HepG2 (cell line): ENCODE results near the gene ALDH4A1. TPM values are rescaled to one million over a fixed set of nuclear protein-coding genes. Genes with fewer than 3 reads are reported as not detected.

Source experiments
- CBX5 ChIP-seq: sonication (generic); formaldehyde crosslinking; IDR thresholded peaks from 2 replicates; pipeline ENCODE4 v1.4.0; 2020; ENCODE audit warnings: missing genetic modification reagents, borderline replicate concordance
- DPF2 ChIP-seq: sonication (generic); formaldehyde crosslinking; IDR thresholded peaks from 2 replicates; pipeline ENCODE4 v1.4.0; 2020; ENCODE audit warnings: mild to moderate bottlenecking, low read depth, missing genetic modification reagents, borderline replicate concordance
- FLYWCH1 ChIP-seq: sonication (generic); formaldehyde crosslinking; IDR thresholded peaks from 2 replicates; pipeline ENCODE4 v1.8.1; 2023; ENCODE audit warnings: mild to moderate bottlenecking, missing genetic modification reagents
- FOXC1 ChIP-seq: sonication (generic); formaldehyde crosslinking; IDR thresholded peaks from 2 replicates; pipeline ENCODE4 v1.8.0; 2022; ENCODE audit warnings: mild to moderate bottlenecking, missing genetic modification reagents, borderline replicate concordance
- FOXK2 ChIP-seq: fragments of 450-650 bp; IDR thresholded peaks from 2 replicates; pipeline ENCODE4 v1.6.1; 2016
- FOXO4 ChIP-seq: sonication (generic); formaldehyde crosslinking; conservative IDR thresholded peaks from 2 replicates; pipeline ENCODE4 v1.8.1; 2023; ENCODE audit warnings: missing genetic modification reagents
- JUND ChIP-seq: sonication (generic); formaldehyde crosslinking; IDR thresholded peaks from 2 replicates; pipeline ENCODE4 v1.8.0; 2022; ENCODE audit warnings: mild to moderate bottlenecking, missing genetic modification reagents
- MIER3 ChIP-seq: IDR thresholded peaks from 2 replicates; pipeline ENCODE4 v1.6.1; 2016; ENCODE audit warnings: missing compliant biosample characterization, borderline replicate concordance
- MLX ChIP-seq: IDR thresholded peaks from 2 replicates; pipeline ENCODE4 v1.6.1; 2016
- MTA1 ChIP-seq: sonication (generic); formaldehyde crosslinking; IDR thresholded peaks from 2 replicates; pipeline ENCODE4 v1.4.0; 2020; ENCODE audit warnings: missing genetic modification reagents, mild to moderate bottlenecking, borderline replicate concordance
- NONO ChIP-seq, 2 experiments: fragments of 450-650 bp in 1 of 2; sonication (generic) in 1 of 2; formaldehyde crosslinking in 1 of 2; IDR thresholded peaks in 1 of 2; conservative IDR thresholded peaks in 1 of 2; 2 replicates each; pipeline versions ENCODE4 v1.6.1 to v1.8.0; 2017 to 2022; ENCODE audit warnings: mild to moderate bottlenecking in 1 of 2, missing genetic modification reagents in 1 of 2, moderate library complexity in 1 of 2
- PITX1 ChIP-seq: sonication (generic); formaldehyde crosslinking; IDR thresholded peaks from 2 replicates; pipeline ENCODE4 v1.5.1; 2020; ENCODE audit warnings: mild to moderate bottlenecking, missing genetic modification reagents
- SP5 ChIP-seq: IDR thresholded peaks from 2 replicates; pipeline ENCODE4 v1.6.1; 2016; ENCODE audit warnings: low read depth, borderline replicate concordance
- STAG1 ChIP-seq: sonication (generic); formaldehyde crosslinking; IDR thresholded peaks from 2 replicates; pipeline ENCODE4 v1.4.0; 2020; ENCODE audit warnings: missing genetic modification reagents
- TOPORS ChIP-seq: sonication (generic); formaldehyde crosslinking; IDR thresholded peaks from 2 replicates; pipeline ENCODE4 v1.8.0; 2023; ENCODE audit warnings: mild to moderate bottlenecking, missing genetic modification reagents
- USF2 ChIP-seq, 2 experiments: sonication (generic) in 1 of 2; formaldehyde crosslinking in 1 of 2; IDR thresholded peaks; 2 replicates each; pipeline versions ENCODE4 v1.5.1 to v1.6.1; 2011 to 2020; ENCODE audit warnings: borderline replicate concordance in 1 of 2, low read depth in 1 of 2, low read length in 1 of 2, mild to moderate bottlenecking in 1 of 2, missing genetic modification reagents in 1 of 2, moderate library complexity in 1 of 2
- ZMYM2 ChIP-seq: sonication (generic); formaldehyde crosslinking; IDR thresholded peaks from 2 replicates; pipeline ENCODE4 v1.8.0; 2022; ENCODE audit warnings: mild to moderate bottlenecking, missing genetic modification reagents
- ZNF230 ChIP-seq: sonication (generic); formaldehyde crosslinking; IDR thresholded peaks from 2 replicates; pipeline ENCODE4 v1.4.0; 2020; ENCODE audit warnings: mild to moderate bottlenecking, missing genetic modification reagents
- ZNF232 ChIP-seq: sonication (generic); formaldehyde crosslinking; IDR thresholded peaks from 2 replicates; pipeline ENCODE4 v1.4.0; 2020; ENCODE audit warnings: missing genetic modification reagents, borderline replicate concordance
- ZNF460 ChIP-seq: sonication (generic); formaldehyde crosslinking; IDR thresholded peaks from 2 replicates; pipeline ENCODE4 v1.5.1; 2020; ENCODE audit warnings: missing genetic modification reagents, mild to moderate bottlenecking, borderline replicate concordance
- ZNF501 ChIP-seq: sonication (generic); formaldehyde crosslinking; IDR thresholded peaks from 2 replicates; pipeline ENCODE4 v1.5.1; 2020; ENCODE audit warnings: mild to moderate bottlenecking, moderate library complexity, missing genetic modification reagents
- ZNF574 ChIP-seq: sonication (generic); formaldehyde crosslinking; IDR thresholded peaks from 2 replicates; pipeline ENCODE4 v1.4.0; 2020; ENCODE audit warnings: missing genetic modification reagents
- ZNF644 ChIP-seq: IDR thresholded peaks from 2 replicates; pipeline ENCODE4 v1.6.1; 2016; ENCODE audit warnings: low read depth
- polyA plus RNA-seq, 8 experiments: library from polyadenylated mRNA; depleted of rRNA in 3 of 8; stranded (reverse) in 7 of 8; unstranded in 1 of 8; fragments of >200 nt; fragmentation: Illumina TruSeq in 4 of 8; extraction: Trizol in 4 of 8; gene quantifications; 2 replicates each; pipeline versions ENCODE4 v1.2.1 to v1.2.3, GENCODE V29; 2011 to 2016; ENCODE audit warnings: low read depth in 4 of 8, missing spikeins in 1 of 8, mixed read lengths in 1 of 8; ENCODE audit not compliant: insufficient read depth in 1 of 8
- total RNA-seq, 5 experiments: library from RNA; depleted of rRNA; stranded (reverse); fragments of >200 nt; fragmentation: Illumina TruSeq; extraction: Trizol; gene quantifications; 2 replicates each; pipeline ENCODE4 v1.2.3, GENCODE V29; 2016; ENCODE audit warnings: low read depth in 1 of 5

Gene ALDH4A1
- total and polyA plus RNA-seq, 2 of the 13 experiments (the other 11 are each of a cell fraction or from before 2014, with no cell fraction given) = 76.4 to 240 TPM

GRCh38 chr1:18936814-18937481 is 34.6 kb upstream of the ALDH4A1 start (continued):
- TF ChIP-seq MTA1 = peak; percentile 90
- TF ChIP-seq CBX5 = no peak
- peak; percentile 70; the same call in 1 of the 2 replicates for TF ChIP-seq MIER3
- TF ChIP-seq STAG1 (CRISPR knock-in tag) = 0 out of 2 replicates have a peak, but pooled peaks have one; percentile 23
- TF ChIP-seq FOXK2 = peak; percentile 15; the same call in 1 of the 2 replicates
- no peak for TF ChIP-seq ZNF501 (CRISPR knock-in tag)
- no peak for TF ChIP-seq TOPORS
- TF ChIP-seq ZMYM2 = peak; percentile 84
- TF ChIP-seq ZNF574 (CRISPR knock-in tag) = peak; percentile 77
- TF ChIP-seq ZNF644 (CRISPR knock-in tag) = peak; percentile 70; the same call in 1 of the 2 replicates
- 0 out of 2 replicates have a peak, but pooled peaks have one; percentile 44 for TF ChIP-seq FLYWCH1 (CRISPR knock-in tag)
- peak; percentile 69; the same call in 1 of the 2 replicates for TF ChIP-seq DPF2 (CRISPR knock-in tag)
- TF ChIP-seq MLX (CRISPR knock-in tag) = peak; percentile 88
- TF ChIP-seq USF2 (IDR thresholded peaks at IDR 0.05; ENCODE audit: low read depth, low read length) = peak; percentile 48; the same call in 1 of the 2 replicates
- no peak for TF ChIP-seq USF2 (CRISPR knock-in tag; IDR thresholded peaks at IDR 0.05; ENCODE audit: borderline replicate concordance)
- TF ChIP-seq NONO (IDR thresholded peaks at IDR 0.05) = no peak
- peak; percentile 58 for TF ChIP-seq NONO (CRISPR knock-in tag; conservative IDR thresholded peaks at IDR 0.05)
- TF ChIP-seq ZNF230 (CRISPR knock-in tag) = no peak
- peak; percentile 80; the same call in 1 of the 2 replicates for TF ChIP-seq ZNF232 (CRISPR knock-in tag)
- peak; percentile 97 for TF ChIP-seq FOXC1 (CRISPR knock-in tag)
- TF ChIP-seq JUND = peak; percentile 41; the same call in 1 of the 2 replicates
- TF ChIP-seq FOXO4 (CRISPR knock-in tag) = 0 out of 2 replicates have a peak, but pooled peaks have one; percentile 81
- TF ChIP-seq ZNF460 = no peak
- peak; percentile 57; the same call in 1 of the 2 replicates for TF ChIP-seq SP5 (CRISPR knock-in tag)
- TF ChIP-seq PITX1 (CRISPR knock-in tag) = peak; percentile 62; the same call in 1 of the 2 replicates
